NOMO-1 treated with DMSO at 0.1 percent for 48 hours (cell line): ENCODE results near the gene MESD.

Experiments used
- DNase-seq: peaks from one replicate; lab custom pipeline; 2025; ENCODE audit not compliant: unreplicated experiment; lab: John Stamatoyannopoulos, UW

Gene MESD

GRCh38 chr15:80912673-80913072 lies 76.9 kb downstream of the MESD start:
- no peak for DNase-seq

GRCh38 chr15:80911821-80912220 lies 77.8 kb downstream of the MESD start:
- DNase-seq = no peak

DNA sequence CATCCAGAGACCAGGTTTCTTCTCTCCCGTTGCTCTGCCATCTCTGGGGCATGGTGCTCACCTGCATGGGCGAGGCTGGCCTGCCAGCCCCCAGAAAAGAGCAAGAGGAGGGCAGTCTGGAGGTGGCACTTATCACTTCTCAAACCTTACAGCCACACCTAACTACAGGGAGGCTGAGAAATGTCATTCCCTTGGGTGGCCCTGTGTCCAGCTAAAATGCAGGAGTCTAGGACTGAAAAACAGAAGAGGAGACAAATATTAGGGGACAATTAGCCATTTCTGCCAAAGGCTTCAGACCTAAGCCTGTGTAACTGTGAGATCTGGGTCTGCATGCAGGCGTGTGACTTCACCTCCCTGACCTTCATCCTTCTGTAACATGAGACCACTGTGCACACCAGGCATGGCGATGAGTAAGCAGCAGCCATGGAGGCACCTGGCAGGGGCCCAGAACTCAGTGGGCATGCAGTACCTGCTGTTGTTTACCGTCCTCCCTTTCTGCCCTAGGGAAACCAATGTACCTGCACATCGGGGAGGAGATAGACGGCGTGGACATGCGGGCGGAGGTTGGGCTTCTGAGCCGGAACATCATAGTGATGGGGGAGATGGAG lies 83.4 kb downstream of the MESD start:
- DNase-seq = no peak

GRCh38 chr15:80904998-80905397 lies 84.6 kb downstream of the MESD start:
- DNase-seq = no peak

DNA sequence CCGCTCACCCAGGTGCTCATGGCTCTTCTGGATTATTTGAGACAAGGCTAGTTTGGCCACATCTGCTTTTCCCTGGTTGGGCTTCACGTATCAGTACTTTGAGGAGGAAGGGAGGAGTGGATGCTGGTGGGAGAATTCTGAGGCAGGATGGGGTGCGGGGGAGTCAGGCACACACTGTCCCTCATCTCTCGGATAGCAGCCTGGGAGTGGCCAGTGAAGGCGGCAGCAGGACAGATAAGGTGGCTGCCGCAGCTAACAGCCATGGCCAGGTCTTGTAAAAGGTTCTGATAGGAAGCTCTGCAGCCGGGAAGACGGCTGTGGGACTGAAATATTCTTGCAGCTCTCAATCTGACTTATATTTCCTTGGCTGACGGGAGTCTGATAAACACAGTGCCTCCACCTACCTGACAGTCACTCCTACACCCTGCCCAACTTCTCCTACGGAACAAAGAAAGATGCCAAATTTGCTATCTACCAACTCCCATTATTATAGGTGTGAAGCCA lies 87.3 kb downstream of the MESD start:
- no peak for DNase-seq

GRCh38 chr15:80898040-80898439 lies 91.6 kb downstream of the MESD start:
- no peak for DNase-seq
